ENCODE measurements around the gene DISP3.
"Not testable (repeated sequence)": the region's sequence is repeated elsewhere in the genome, so short reads cannot be mapped to it uniquely, and the experiment has no call there.

The DISP3 gene

DNA sequence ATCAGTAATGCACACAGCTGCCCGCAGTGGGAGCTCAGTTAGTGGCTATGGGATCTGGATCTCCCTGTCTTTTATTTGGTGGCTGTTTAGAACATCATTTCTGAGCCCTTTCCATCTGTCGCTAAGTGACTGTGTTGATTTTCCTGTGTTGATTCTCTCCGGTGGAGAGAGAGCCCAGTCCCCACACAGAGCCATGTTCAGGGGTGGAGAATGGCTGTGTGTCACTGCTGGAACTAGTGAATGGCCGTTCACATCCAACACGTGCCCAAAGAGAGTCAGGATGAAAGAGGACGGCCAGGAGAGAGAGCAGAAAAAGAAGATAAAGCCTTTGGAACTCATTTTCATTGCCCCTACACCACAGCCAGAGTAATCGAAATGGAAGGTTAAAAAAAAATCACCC, 99.0 kb downstream of the DISP3 start:
- Histone ChIP-seq H3K9me3 (ENCODE audit: control insufficient read depth, insufficient read depth, low read length) (no peaks in the 10 kb centered on the region), H3K27me3 (ENCODE audit: control insufficient read depth, low read length) (peaks cover 7% of the 10 kb centered on the region), H3K27ac (ENCODE audit: low read depth, low read length) (no peak overlapping the region)

DNA sequence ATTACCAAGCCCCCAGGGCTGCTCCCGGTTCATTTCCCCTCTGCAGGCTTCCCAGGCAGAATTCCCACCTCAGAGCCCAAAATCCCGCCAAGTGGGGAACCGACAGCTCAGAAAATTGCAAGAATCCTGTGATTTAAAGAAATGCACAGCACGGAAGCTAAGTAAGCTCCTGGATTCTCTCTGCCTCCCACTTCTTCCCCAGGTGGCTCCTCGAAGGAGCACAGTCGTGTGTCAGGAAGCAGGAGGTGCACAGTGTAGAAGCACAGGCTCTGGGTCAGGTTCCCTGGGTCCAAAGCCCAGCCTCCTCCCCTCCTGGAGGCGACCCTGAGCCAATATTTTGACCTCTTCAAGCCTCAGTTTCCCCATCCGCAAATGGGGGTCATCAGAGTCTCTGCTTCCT, 100.6 kb downstream of the DISP3 start:
- TF ChIP-seq, protein P1, sequence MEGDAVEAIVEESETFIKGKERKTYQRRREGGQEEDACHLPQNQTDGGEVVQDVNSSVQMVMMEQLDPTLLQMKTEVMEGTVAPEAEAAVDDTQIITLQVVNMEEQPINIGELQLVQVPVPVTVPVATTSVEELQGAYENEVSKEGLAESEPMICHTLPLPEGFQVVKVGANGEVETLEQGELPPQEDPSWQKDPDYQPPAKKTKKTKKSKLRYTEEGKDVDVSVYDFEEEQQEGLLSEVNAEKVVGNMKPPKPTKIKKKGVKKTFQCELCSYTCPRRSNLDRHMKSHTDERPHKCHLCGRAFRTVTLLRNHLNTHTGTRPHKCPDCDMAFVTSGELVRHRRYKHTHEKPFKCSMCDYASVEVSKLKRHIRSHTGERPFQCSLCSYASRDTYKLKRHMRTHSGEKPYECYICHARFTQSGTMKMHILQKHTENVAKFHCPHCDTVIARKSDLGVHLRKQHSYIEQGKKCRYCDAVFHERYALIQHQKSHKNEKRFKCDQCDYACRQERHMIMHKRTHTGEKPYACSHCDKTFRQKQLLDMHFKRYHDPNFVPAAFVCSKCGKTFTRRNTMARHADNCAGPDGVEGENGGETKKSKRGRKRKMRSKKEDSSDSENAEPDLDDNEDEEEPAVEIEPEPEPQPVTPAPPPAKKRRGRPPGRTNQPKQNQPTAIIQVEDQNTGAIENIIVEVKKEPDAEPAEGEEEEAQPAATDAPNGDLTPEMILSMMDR (IDR thresholded peaks at IDR 0.05; ENCODE audit: low read depth, low read length, poor library complexity, severe bottlenecking), result no peak
- TF ChIP-seq EZH2phosphoT487 (IDR thresholded peaks at IDR 0.05; ENCODE audit: borderline replicate concordance, low read length), result no peak
- Histone ChIP-seq H3K9me3 (ENCODE audit: control insufficient read depth, insufficient read depth, low read length) (no peaks in the 10 kb centered on the region), H4K20me1 (ENCODE audit: control insufficient read depth, insufficient read depth, low read depth, low read length) (no peaks in the 10 kb centered on the region), H3K9me2 (replicated peaks; ENCODE audit: control insufficient read depth, low read length) (no peaks in the 10 kb centered on the region), H3K27me3 (ENCODE audit: control insufficient read depth, low read length) (peaks cover 17% of the 10 kb centered on the region), H3K4me2 (ENCODE audit: low read length) (peak overlapping the region; percentile 52), H3F3A (ENCODE audit: control insufficient read depth, insufficient read depth) (no peaks in the 10 kb centered on the region), H3K4me3 (ENCODE audit: low read length) (peak overlapping the region; percentile 67), H3K79me2 (ENCODE audit: control insufficient read depth, low read length) (peaks cover 3% of the 10 kb centered on the region; the same call in 1 of the 2 replicates), H3K4me1 (ENCODE audit: control insufficient read depth, low read length) (no peaks in the 10 kb centered on the region), H3K27ac (ENCODE audit: low read depth, low read length) (no peak overlapping the region), H3K36me3 (ENCODE audit: control insufficient read depth, low read length) (no peaks in the 10 kb centered on the region)

More for the DNA sequence above, 99.0 kb downstream of the DISP3 start:
- no peaks in the 10 kb centered on the region for H4K20me1 ChIP-seq (ENCODE audit: control insufficient read depth, insufficient read depth, low read depth, low read length)
- no peaks in the 10 kb centered on the region for H3K36me3 ChIP-seq (ENCODE audit: control insufficient read depth, low read length)
- H3K79me2 ChIP-seq (ENCODE audit: control insufficient read depth, low read length), result peaks cover 3% of the 10 kb centered on the region; the same call in 1 of the 2 replicates
- H3K4me1 ChIP-seq (ENCODE audit: control insufficient read depth, low read length), result no peaks in the 10 kb centered on the region
- H3K4me2 ChIP-seq (ENCODE audit: low read length), result no peak overlapping the region
- no peak for TF ChIP-seq EZH2phosphoT487 (IDR thresholded peaks at IDR 0.05; ENCODE audit: borderline replicate concordance, low read length)
- TF ChIP-seq, protein P1 (IDR thresholded peaks at IDR 0.05; ENCODE audit: low read depth, low read length, poor library complexity, severe bottlenecking), result no peak
- H3K9me2 ChIP-seq (replicated peaks; ENCODE audit: control insufficient read depth, low read length), result no peaks in the 10 kb centered on the region
- H3K4me3 ChIP-seq (ENCODE audit: low read length), result no peak overlapping the region
- H3F3A ChIP-seq (ENCODE audit: control insufficient read depth, insufficient read depth), result peaks cover 1% of the 10 kb centered on the region; the same call in 1 of the 2 replicates

DNA sequence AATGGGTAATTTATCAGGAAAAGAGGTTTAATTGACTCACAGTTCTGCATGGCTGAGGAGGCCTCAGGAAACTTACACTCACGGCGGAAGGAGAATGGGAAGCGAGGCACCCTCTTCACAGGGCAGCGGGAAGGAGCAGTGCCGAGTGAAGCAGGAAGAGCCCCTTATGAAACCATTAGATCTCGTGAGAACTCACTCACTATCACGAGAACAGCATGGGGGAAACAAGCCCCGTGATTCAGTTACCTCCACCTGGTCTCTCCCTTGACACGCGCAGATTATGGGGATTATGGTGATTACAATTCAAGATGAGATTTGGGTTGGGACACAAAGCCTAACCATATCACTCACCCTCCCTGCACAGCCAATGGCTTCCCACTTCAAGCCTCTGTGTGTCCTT, 101.1 kb downstream of the DISP3 start:
- Histone ChIP-seq H3K4me3 (ENCODE audit: low read length) (peak overlapping the region; percentile 67), H3K4me2 (ENCODE audit: low read length) (peak overlapping the region; percentile 52), H3K27me3 (ENCODE audit: control insufficient read depth, low read length) (peaks cover 19% of the 10 kb centered on the region)
- H3K9me2 ChIP-seq (replicated peaks; ENCODE audit: control insufficient read depth, low read length); H3K79me2 ChIP-seq (ENCODE audit: control insufficient read depth, low read length); H3K27ac ChIP-seq (ENCODE audit: low read depth, low read length); H3K9me3 ChIP-seq (ENCODE audit: control insufficient read depth, insufficient read depth, low read length); H3K36me3 ChIP-seq (ENCODE audit: control insufficient read depth, low read length); H3F3A ChIP-seq (ENCODE audit: control insufficient read depth, insufficient read depth); H4K20me1 ChIP-seq (ENCODE audit: control insufficient read depth, insufficient read depth, low read depth, low read length); H3K4me1 ChIP-seq (ENCODE audit: control insufficient read depth, low read length): not testable (repeated sequence)

DNA sequence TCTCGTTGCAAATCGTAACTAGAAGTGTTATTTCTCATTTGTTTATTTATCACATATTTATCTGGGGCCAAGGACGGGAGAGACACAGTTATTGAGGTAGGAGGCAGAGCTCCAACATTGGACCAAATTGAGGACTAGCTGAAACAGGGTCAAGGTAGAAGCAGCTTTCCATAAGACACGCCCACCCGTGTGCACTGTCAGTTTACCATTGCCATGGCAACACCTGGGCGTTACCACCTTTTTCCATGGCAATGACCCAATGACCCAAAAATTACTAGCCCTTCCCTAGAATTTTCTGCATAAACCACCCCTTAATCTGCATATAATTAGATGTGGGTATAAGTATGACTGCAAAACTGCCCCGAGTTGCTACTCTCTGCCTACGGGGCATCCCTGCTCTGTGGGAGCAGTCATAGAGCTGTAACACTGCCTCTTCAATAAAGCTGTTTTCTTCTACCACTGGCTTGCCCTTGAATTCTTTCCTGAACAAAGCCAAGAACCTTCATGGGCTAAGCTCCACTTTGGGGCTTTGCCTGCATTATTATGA, 102.6 kb downstream of the DISP3 start:
- Histone ChIP-seq H3K9me2 (replicated peaks; ENCODE audit: control insufficient read depth, low read length) (no peaks in the 10 kb centered on the region), H3K36me3 (ENCODE audit: control insufficient read depth, low read length) (no peaks in the 10 kb centered on the region), H3K27me3 (ENCODE audit: control insufficient read depth, low read length) (peaks cover 24% of the 10 kb centered on the region), H3K79me2 (ENCODE audit: control insufficient read depth, low read length) (peaks cover 3% of the 10 kb centered on the region; the same call in 1 of the 2 replicates), H3F3A (ENCODE audit: control insufficient read depth, insufficient read depth) (no peaks in the 10 kb centered on the region), H3K4me2 (ENCODE audit: low read length) (no peak overlapping the region), H3K27ac (ENCODE audit: low read depth, low read length) (no peak overlapping the region), H3K4me3 (ENCODE audit: low read length) (no peak overlapping the region), H4K20me1 (ENCODE audit: control insufficient read depth, insufficient read depth, low read depth, low read length) (no peaks in the 10 kb centered on the region), H3K9me3 (ENCODE audit: control insufficient read depth, insufficient read depth, low read length) (no peaks in the 10 kb centered on the region), H3K4me1 (ENCODE audit: control insufficient read depth, low read length) (no peaks in the 10 kb centered on the region)
- TF ChIP-seq EZH2phosphoT487 (IDR thresholded peaks at IDR 0.05; ENCODE audit: borderline replicate concordance, low read length), result no peak
- TF ChIP-seq, protein P1 (IDR thresholded peaks at IDR 0.05; ENCODE audit: low read depth, low read length, poor library complexity, severe bottlenecking), result no peak

Measured in DOHH2 (cell line).